Measurements from ENCODE around the gene VSIG10. TPM values are rescaled to one million over a fixed set of nuclear protein-coding genes. Genes with fewer than 3 reads are reported as not detected.

Gene VSIG10
- total and polyA plus RNA-seq, 2 of the 4 experiments (the other 2 are of a cell fraction), result 5.9 to 10.0 TPM

DNA sequence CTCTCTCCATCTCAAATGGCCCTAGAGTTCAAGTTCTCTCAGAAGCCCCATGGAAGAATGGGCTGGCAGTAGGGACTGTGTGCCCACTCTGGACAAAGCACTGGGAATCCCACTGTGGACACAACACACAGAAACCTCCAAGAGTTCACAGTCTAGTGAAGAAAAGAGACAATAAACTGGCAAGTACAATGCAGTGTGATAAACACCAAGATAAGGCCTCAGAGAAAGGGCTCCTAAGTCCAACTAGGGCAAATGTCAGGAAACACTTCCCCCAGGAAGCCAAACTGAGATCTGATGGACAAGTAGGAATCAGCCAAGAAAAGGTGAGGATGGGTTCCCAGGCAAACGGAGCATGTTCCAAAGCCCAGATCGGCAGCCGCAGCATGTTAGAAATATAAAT is 5.4 kb downstream of the VSIG10 start:
- no peak overlapping the region for H3K14ac ChIP-seq (replicated peaks; ENCODE audit: low read depth, low read length)
- no peak overlapping the region for H4K91ac ChIP-seq (ENCODE audit: insufficient read depth, low read depth, low read length)
- no peak overlapping the region for H4K8ac ChIP-seq (ENCODE audit: low read depth in 2 of 2, low read length in 2 of 2)
- no peak overlapping the region for H3K56ac ChIP-seq (ENCODE audit: extremely low read depth, insufficient read depth, low read length)
- no peak overlapping the region for H3K4me3 ChIP-seq (ENCODE audit: insufficient read depth, low read depth, low read length)
- H3K27ac ChIP-seq (ENCODE audit: insufficient read depth, low read length), result no peak overlapping the region
- no peak overlapping the region for H2BK120ac ChIP-seq (ENCODE audit: low read depth, low read length)
- BruUV-seq (replicated peaks), result no TSS peak
- ChIA-PET POLR2A (ENCODE audit: unreplicated experiment) (no interaction called here), CTCF (no interaction called here)
- no peak overlapping the region for H3K18ac ChIP-seq (ENCODE audit: low read depth, low read length)
- no peak overlapping the region for H2BK15ac ChIP-seq (ENCODE audit: low read depth, low read length)
- H3K4me1 ChIP-seq (ENCODE audit: control insufficient read depth, insufficient read depth, low read length), result 0 out of 2 replicates have a peak, but pooled peaks cover 2% of the 10 kb centered on the region
- no peaks in the 10 kb centered on the region for H3K9me3 ChIP-seq (ENCODE audit: control insufficient read depth, insufficient read depth, low read length)
- no peak overlapping the region for H3K4ac ChIP-seq (ENCODE audit: low read depth, low read length)
- no peak overlapping the region for H3K9ac ChIP-seq (ENCODE audit: low read depth, low read length)
- no peak for ATAC-seq (ENCODE audit: low read depth)
- no peak for TF ChIP-seq MAZ (IDR thresholded peaks at IDR 0.05; ENCODE audit: borderline replicate concordance, low read depth, low read length)
- TF ChIP-seq SMC3 (IDR thresholded peaks at IDR 0.05; ENCODE audit: low read depth, low read length), result no peak
- no peak for TF ChIP-seq RAD21 (IDR thresholded peaks at IDR 0.05; ENCODE audit: low read length)
- TF ChIP-seq, protein P1, sequence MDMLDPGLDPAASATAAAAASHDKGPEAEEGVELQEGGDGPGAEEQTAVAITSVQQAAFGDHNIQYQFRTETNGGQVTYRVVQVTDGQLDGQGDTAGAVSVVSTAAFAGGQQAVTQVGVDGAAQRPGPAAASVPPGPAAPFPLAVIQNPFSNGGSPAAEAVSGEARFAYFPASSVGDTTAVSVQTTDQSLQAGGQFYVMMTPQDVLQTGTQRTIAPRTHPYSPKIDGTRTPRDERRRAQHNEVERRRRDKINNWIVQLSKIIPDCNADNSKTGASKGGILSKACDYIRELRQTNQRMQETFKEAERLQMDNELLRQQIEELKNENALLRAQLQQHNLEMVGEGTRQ (IDR thresholded peaks at IDR 0.05; ENCODE audit: low read depth, low read length), result no peak
- TF ChIP-seq CEBPB (IDR thresholded peaks at IDR 0.05; ENCODE audit: low read depth, low read length), result no peak
- TF ChIP-seq BHLHE40 (IDR thresholded peaks at IDR 0.05; ENCODE audit: low read depth, low read length), result no peak
- TF ChIP-seq, protein P2, sequence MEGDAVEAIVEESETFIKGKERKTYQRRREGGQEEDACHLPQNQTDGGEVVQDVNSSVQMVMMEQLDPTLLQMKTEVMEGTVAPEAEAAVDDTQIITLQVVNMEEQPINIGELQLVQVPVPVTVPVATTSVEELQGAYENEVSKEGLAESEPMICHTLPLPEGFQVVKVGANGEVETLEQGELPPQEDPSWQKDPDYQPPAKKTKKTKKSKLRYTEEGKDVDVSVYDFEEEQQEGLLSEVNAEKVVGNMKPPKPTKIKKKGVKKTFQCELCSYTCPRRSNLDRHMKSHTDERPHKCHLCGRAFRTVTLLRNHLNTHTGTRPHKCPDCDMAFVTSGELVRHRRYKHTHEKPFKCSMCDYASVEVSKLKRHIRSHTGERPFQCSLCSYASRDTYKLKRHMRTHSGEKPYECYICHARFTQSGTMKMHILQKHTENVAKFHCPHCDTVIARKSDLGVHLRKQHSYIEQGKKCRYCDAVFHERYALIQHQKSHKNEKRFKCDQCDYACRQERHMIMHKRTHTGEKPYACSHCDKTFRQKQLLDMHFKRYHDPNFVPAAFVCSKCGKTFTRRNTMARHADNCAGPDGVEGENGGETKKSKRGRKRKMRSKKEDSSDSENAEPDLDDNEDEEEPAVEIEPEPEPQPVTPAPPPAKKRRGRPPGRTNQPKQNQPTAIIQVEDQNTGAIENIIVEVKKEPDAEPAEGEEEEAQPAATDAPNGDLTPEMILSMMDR (conservative IDR thresholded peaks at IDR 0.05; ENCODE audit: low read depth, low read length), result no peak
- no peak for TF ChIP-seq RFX5 (IDR thresholded peaks at IDR 0.05; ENCODE audit: low read depth, low read length)
- TF ChIP-seq FOS (IDR thresholded peaks at IDR 0.05; ENCODE audit: low read depth, low read length), result no peak
- no peak for TF ChIP-seq CHD1 (IDR thresholded peaks at IDR 0.05; ENCODE audit: low read depth, low read length)
- TF ChIP-seq MAFK (IDR thresholded peaks at IDR 0.05; ENCODE audit: low read depth, low read length), result no peak
- no peak for TF ChIP-seq RCOR1 (IDR thresholded peaks at IDR 0.05; ENCODE audit: insufficient replicate concordance, low read length)
- TF ChIP-seq, protein P3, sequence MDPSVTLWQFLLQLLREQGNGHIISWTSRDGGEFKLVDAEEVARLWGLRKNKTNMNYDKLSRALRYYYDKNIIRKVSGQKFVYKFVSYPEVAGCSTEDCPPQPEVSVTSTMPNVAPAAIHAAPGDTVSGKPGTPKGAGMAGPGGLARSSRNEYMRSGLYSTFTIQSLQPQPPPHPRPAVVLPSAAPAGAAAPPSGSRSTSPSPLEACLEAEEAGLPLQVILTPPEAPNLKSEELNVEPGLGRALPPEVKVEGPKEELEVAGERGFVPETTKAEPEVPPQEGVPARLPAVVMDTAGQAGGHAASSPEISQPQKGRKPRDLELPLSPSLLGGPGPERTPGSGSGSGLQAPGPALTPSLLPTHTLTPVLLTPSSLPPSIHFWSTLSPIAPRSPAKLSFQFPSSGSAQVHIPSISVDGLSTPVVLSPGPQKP (IDR thresholded peaks at IDR 0.05; ENCODE audit: borderline replicate concordance, low read depth, low read length), result no peak
- TF ChIP-seq POLR2A (IDR thresholded peaks at IDR 0.05; ENCODE audit: low read depth, low read length), result no peak
- no peak for TF ChIP-seq MXI1 (IDR thresholded peaks at IDR 0.05; ENCODE audit: borderline replicate concordance, low read depth, low read length)
- in situ Hi-C loops (cut with MboI; ENCODE audit: low sequenced_read_pairs), result no loop called here
- WGBS, 2 experiments (ENCODE audit: extremely low coverage in 2 of 2, insufficient read length in 1 of 2), result no CpG with 5 or more reads among the region's 3 CpGs
- H2AFZ ChIP-seq (replicated peaks; ENCODE audit: low read length, poor library complexity), result no peak overlapping the region
- H3K9me1 ChIP-seq (ENCODE audit: insufficient read depth, low read length), result no peaks in the 10 kb centered on the region
- dilution Hi-C loops (cut with HindIII; ENCODE audit: low sequenced_read_pairs, unreplicated experiment), result no loop called here
- peaks cover 0 to 19% of the 10 kb centered on the region in 2 experiments; a peak in 1 of 4 replicates for H3K79me1 ChIP-seq (ENCODE audit: low read depth in 1 of 2, low read length in 2 of 2)
- no peak overlapping the region for H2AK5ac ChIP-seq (ENCODE audit: low read depth, low read length)
- no peak overlapping the region for H2AK9ac ChIP-seq (replicated peaks; ENCODE audit: low read depth, low read length, poor library complexity)
- no peak overlapping the region for H2BK20ac ChIP-seq (ENCODE audit: low read depth, low read length)
- intact Hi-C loops (cut with micrococcal nuclease), result no loop called here
- H3K4me2 ChIP-seq (ENCODE audit: low read depth, low read length), result no peak overlapping the region
- H4K20me1 ChIP-seq (ENCODE audit: insufficient read depth, low read length), result no peaks in the 10 kb centered on the region; the same call in 1 of the 2 replicates
- 0 out of 2 replicates have a peak, but pooled peaks cover 1% of the 10 kb centered on the region for H3K36me3 ChIP-seq (ENCODE audit: control insufficient read depth, insufficient read depth, low read length)
- H2BK5ac ChIP-seq (ENCODE audit: low read depth, low read length, poor library complexity, severe bottlenecking), result no peak overlapping the region
- no peak overlapping the region; the same call in 1 of the 2 replicates for H3K23ac ChIP-seq (ENCODE audit: low read depth, low read length)
- no peak overlapping the region for H4K5ac ChIP-seq (ENCODE audit: low read depth, low read length)
- H3K27me3 ChIP-seq (ENCODE audit: control insufficient read depth, insufficient read depth, low read length), result no peaks in the 10 kb centered on the region
- no peak for DNase-seq

Data from IMR-90 (cell line).